Mesendoderm (in vitro differentiated cells): ENCODE data around the gene CCDC186.

Experiments used
- DNase-seq: peaks from one replicate; pipeline ENCODE4 v3.0.0; 2013
- H2AK5ac ChIP-seq: 2 replicates; pipeline ENCODE4 v1.6.1; 2013; ENCODE audit warnings: low read length, inconsistent platforms
- H2BK120ac ChIP-seq: 2 replicates; pipeline ENCODE4 v1.6.1; 2013; ENCODE audit warnings: low read depth, mild to moderate bottlenecking, low read length, moderate library complexity, mixed read lengths
- H2BK15ac ChIP-seq: replicated peaks from 2 replicates; pipeline ENCODE4 v1.6.1; 2013; ENCODE audit warnings: low read depth, mild to moderate bottlenecking, moderate library complexity
- H2BK5ac ChIP-seq: 2 replicates; pipeline ENCODE4 v1.6.1; 2013; ENCODE audit warnings: low read length, inconsistent platforms
- H3K18ac ChIP-seq: 2 replicates; pipeline ENCODE4 v1.6.1; 2013; ENCODE audit warnings: mild to moderate bottlenecking, low read length, mixed read lengths
- H3K23ac ChIP-seq: one replicate; pipeline ENCODE4 v1.6.1; 2013; ENCODE audit warnings: low read length
- H3K27ac ChIP-seq: 2 replicates; pipeline ENCODE4 v1.5.1; 2013; ENCODE audit warnings: low read depth, mild to moderate bottlenecking, inconsistent platforms, low read length, moderate library complexity
- H3K27me3 ChIP-seq: 2 replicates; pipeline ENCODE4 v1.6.1; 2013; ENCODE audit warnings: low read length, control low read depth, mild to moderate bottlenecking, inconsistent platforms; ENCODE audit not compliant: insufficient read depth, poor library complexity
- H3K36me3 ChIP-seq: 2 replicates; pipeline ENCODE4 v1.6.1; 2013; ENCODE audit warnings: low read length, inconsistent platforms; ENCODE audit not compliant: control insufficient read depth, insufficient read depth
- H3K4ac ChIP-seq: one replicate; pipeline ENCODE4 v1.6.1; 2013; ENCODE audit warnings: low read depth, mild to moderate bottlenecking, low read length, moderate library complexity
- H3K4me1 ChIP-seq: 2 replicates; pipeline ENCODE4 v1.6.1; 2013; ENCODE audit warnings: low read depth, low read length, inconsistent platforms; ENCODE audit not compliant: control insufficient read depth
- H3K4me2 ChIP-seq: 2 replicates; pipeline ENCODE4 v1.6.1; 2013; ENCODE audit warnings: low read length
- H3K4me3 ChIP-seq: 2 replicates; pipeline ENCODE4 v1.5.1; 2013; ENCODE audit warnings: mild to moderate bottlenecking, low read length
- H3K56ac ChIP-seq: one replicate; pipeline ENCODE4 v1.6.1; 2013; ENCODE audit warnings: low read length
- H3K79me1 ChIP-seq: 2 replicates; pipeline ENCODE4 v1.6.1; 2013; ENCODE audit warnings: low read length, inconsistent platforms
- H3K79me2 ChIP-seq: 2 replicates; pipeline ENCODE4 v1.6.1; 2013; ENCODE audit warnings: mild to moderate bottlenecking, low read length; ENCODE audit not compliant: control insufficient read depth, insufficient read depth
- H3K9ac ChIP-seq: 2 replicates; pipeline ENCODE4 v1.6.1; 2013; ENCODE audit warnings: low read length, inconsistent platforms
- H4K5ac ChIP-seq: one replicate; pipeline ENCODE4 v1.6.1; 2013; ENCODE audit warnings: low read length
- H4K8ac ChIP-seq: one replicate; pipeline ENCODE4 v1.6.1; 2013; ENCODE audit warnings: low read depth, mild to moderate bottlenecking, control low read depth, low read length, moderate library complexity
- WGBS: extraction: QIAGEN DNeasy Blood & Tissue Kit; methylation state at CpG from one replicate; pipeline ENCODE4 v1.1.7; 2013; ENCODE audit warnings: low lambda C conversion rate, missing lambda C conversion rate; ENCODE audit not compliant: insufficient coverage; ENCODE audit errors: extremely low coverage; 5-methylcytosine and 5-hydroxymethylcytosine counted together

Gene CCDC186

GRCh38 chr10:114189700-114190099 is 15.7 kb upstream of the CCDC186 start:
- WGBS, result no CpG with 5 or more reads among the region's 8 CpGs

GRCh38 chr10:114188900-114189299 is 14.9 kb upstream of the CCDC186 start:
- WGBS, result no CpG with 5 or more reads among the region's 3 CpGs
- H3K4me2 ChIP-seq, result no peak overlapping the region
- no peak overlapping the region for H3K4ac ChIP-seq
- H3K4me1 ChIP-seq, result no peaks in the 10 kb centered on the region
- H3K79me2 ChIP-seq, result no peaks in the 10 kb centered on the region
- H3K9ac ChIP-seq, result no peak overlapping the region
- H2BK5ac ChIP-seq, result no peak overlapping the region
- no peak overlapping the region for H3K23ac ChIP-seq
- no peak overlapping the region for H2AK5ac ChIP-seq
- no peak overlapping the region for H3K27ac ChIP-seq
- H2BK15ac ChIP-seq, result no peak overlapping the region
- no peak overlapping the region for H3K56ac ChIP-seq
- no peak overlapping the region for H2BK120ac ChIP-seq
- H4K8ac ChIP-seq, result no peak overlapping the region
- no peaks in the 10 kb centered on the region for H3K27me3 ChIP-seq
- no peak overlapping the region for H3K18ac ChIP-seq
- H4K5ac ChIP-seq, result no peak overlapping the region
- H3K36me3 ChIP-seq, result no peaks in the 10 kb centered on the region
- DNase-seq, result no peak
- no peaks in the 10 kb centered on the region for H3K79me1 ChIP-seq
- no peak overlapping the region for H3K4me3 ChIP-seq

More at GRCh38 chr10:114189700-114190099, 15.7 kb upstream of the CCDC186 start:
- Histone ChIP-seq H4K8ac (no peak overlapping the region), H2AK5ac (no peak overlapping the region), H3K4ac (no peak overlapping the region), H3K36me3 (no peaks in the 10 kb centered on the region), H3K18ac (no peak overlapping the region), H3K4me3 (no peak overlapping the region), H2BK15ac (no peak overlapping the region), H3K79me2 (no peaks in the 10 kb centered on the region), H3K27ac (no peak overlapping the region), H3K4me1 (no peaks in the 10 kb centered on the region), H3K4me2 (no peak overlapping the region), H4K5ac (no peak overlapping the region), H3K9ac (no peak overlapping the region), H3K27me3 (no peaks in the 10 kb centered on the region), H3K23ac (no peak overlapping the region), H2BK5ac (no peak overlapping the region), H3K56ac (no peak overlapping the region), H2BK120ac (no peak overlapping the region), H3K79me1 (no peaks in the 10 kb centered on the region)
- no peak for DNase-seq

GRCh38 chr10:114188001-114188400 is 14.0 kb upstream of the CCDC186 start:
- no peak overlapping the region for H3K4ac ChIP-seq
- WGBS, result no CpG with 5 or more reads among the region's 3 CpGs
- H3K56ac ChIP-seq, result no peak overlapping the region
- no peak overlapping the region for H2BK120ac ChIP-seq
- no peak overlapping the region for H2BK15ac ChIP-seq
- H2AK5ac ChIP-seq, result no peak overlapping the region
- no peak overlapping the region for H4K8ac ChIP-seq
- H3K9ac ChIP-seq, result no peak overlapping the region
- no peak overlapping the region for H4K5ac ChIP-seq
- H3K4me2 ChIP-seq, result no peak overlapping the region
- H3K18ac ChIP-seq, result no peak overlapping the region
- no peak for DNase-seq
- H3K79me2 ChIP-seq, result no peaks in the 10 kb centered on the region
- H2BK5ac ChIP-seq, result no peak overlapping the region
- no peaks in the 10 kb centered on the region for H3K36me3 ChIP-seq
- H3K4me1 ChIP-seq, result no peaks in the 10 kb centered on the region
- H3K27me3 ChIP-seq, result no peaks in the 10 kb centered on the region
- no peak overlapping the region for H3K27ac ChIP-seq
- no peak overlapping the region for H3K4me3 ChIP-seq
- H3K23ac ChIP-seq, result no peak overlapping the region
- H3K79me1 ChIP-seq, result no peaks in the 10 kb centered on the region

- no CpG with 5 or more reads among the region's 5 CpGs for WGBS
- H2AK5ac ChIP-seq, result no peak overlapping the region
Measured at GRCh38 chr10:114184276-114184675, 10.3 kb upstream of the CCDC186 start.

DNA sequence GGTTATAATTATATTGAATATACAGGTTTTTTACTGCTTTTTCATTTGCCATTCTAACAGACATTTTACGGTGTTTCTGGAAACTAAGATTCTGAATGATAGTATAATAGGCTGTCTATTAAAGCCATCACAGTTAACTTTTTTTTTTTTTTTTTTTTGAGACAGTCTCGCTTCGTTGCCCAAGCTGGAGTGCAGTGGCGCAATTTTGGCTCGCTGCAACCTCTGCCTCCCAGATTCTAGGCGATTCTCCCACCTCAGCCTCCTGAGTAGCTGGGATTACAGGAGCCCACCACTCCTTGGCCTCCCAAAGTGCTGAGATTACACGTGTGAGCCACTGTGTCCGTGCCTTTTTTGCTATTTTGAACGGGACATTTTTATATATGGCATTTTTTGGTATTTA is 9.6 kb upstream of the CCDC186 start:
- no peak overlapping the region for H3K4ac ChIP-seq
- no peaks in the 10 kb centered on the region for H3K79me1 ChIP-seq
- H3K4me1 ChIP-seq, result no peaks in the 10 kb centered on the region
- H2BK15ac ChIP-seq, result no peak overlapping the region
- no peak overlapping the region for H3K23ac ChIP-seq
- no peak overlapping the region for H2BK120ac ChIP-seq
- no peak overlapping the region for H3K4me3 ChIP-seq
- no peak overlapping the region for H4K5ac ChIP-seq
- no peak overlapping the region for H3K9ac ChIP-seq
- DNase-seq, result no peak
- no peaks in the 10 kb centered on the region for H3K79me2 ChIP-seq
- H3K27me3 ChIP-seq, result no peaks in the 10 kb centered on the region
- H3K18ac ChIP-seq, result no peak overlapping the region
- no peak overlapping the region for H3K4me2 ChIP-seq
- H3K56ac ChIP-seq, result no peak overlapping the region
- H4K8ac ChIP-seq, result no peak overlapping the region
- H2AK5ac ChIP-seq, result no peak overlapping the region
- no peaks in the 10 kb centered on the region for H3K36me3 ChIP-seq
- no CpG with 5 or more reads among the region's 9 CpGs for WGBS
- no peak overlapping the region for H2BK5ac ChIP-seq
- H3K27ac ChIP-seq, result no peak overlapping the region

More at GRCh38 chr10:114184276-114184675, 10.3 kb upstream of the CCDC186 start:
- Histone ChIP-seq H3K4ac (no peak overlapping the region), H3K4me2 (no peak overlapping the region), H2BK5ac (no peak overlapping the region), H3K18ac (no peak overlapping the region), H3K23ac (no peak overlapping the region), H3K4me1 (no peaks in the 10 kb centered on the region), H3K79me1 (no peaks in the 10 kb centered on the region), H3K36me3 (no peaks in the 10 kb centered on the region), H4K8ac (no peak overlapping the region), H4K5ac (no peak overlapping the region), H3K9ac (no peak overlapping the region), H3K27ac (no peak overlapping the region), H3K27me3 (no peaks in the 10 kb centered on the region), H2BK15ac (no peak overlapping the region), H2BK120ac (no peak overlapping the region), H3K56ac (no peak overlapping the region), H3K4me3 (no peak overlapping the region), H3K79me2 (no peaks in the 10 kb centered on the region)
- DNase-seq, result peak; percentile 20

- no peak overlapping the region for H2BK120ac ChIP-seq
- no CpG with 5 or more reads among the region's 5 CpGs for WGBS
- no peaks in the 10 kb centered on the region for H3K36me3 ChIP-seq
- no peak overlapping the region for H3K27ac ChIP-seq
- H2AK5ac ChIP-seq, result no peak overlapping the region
- no peaks in the 10 kb centered on the region for H3K79me2 ChIP-seq
- H3K23ac ChIP-seq, result no peak overlapping the region
- no peak for DNase-seq
- H3K4me1 ChIP-seq, result no peaks in the 10 kb centered on the region
- H3K4ac ChIP-seq, result no peak overlapping the region
- H2BK5ac ChIP-seq, result no peak overlapping the region
- no peak overlapping the region for H2BK15ac ChIP-seq
- no peak overlapping the region for H3K4me3 ChIP-seq
- H3K27me3 ChIP-seq, result no peaks in the 10 kb centered on the region
- no peak overlapping the region for H3K9ac ChIP-seq
- H3K4me2 ChIP-seq, result no peak overlapping the region
- H3K18ac ChIP-seq, result no peak overlapping the region
- H3K79me1 ChIP-seq, result no peaks in the 10 kb centered on the region
- H4K5ac ChIP-seq, result no peak overlapping the region
- H3K56ac ChIP-seq, result no peak overlapping the region
- H4K8ac ChIP-seq, result no peak overlapping the region
Measured at GRCh38 chr10:114181971-114182370, 8.0 kb upstream of the CCDC186 start.
